ENCODE results near the gene XDH. TPM values are rescaled to one million over a fixed set of nuclear protein-coding genes. Genes with fewer than 3 reads are reported as not detected.

The XDH gene
- not detected for total RNA-seq

GRCh38 chr2:31414601-31415241 lies at the start of gene XDH:
Gene XDH (minus strand): TSS chr2:31414742. CDS start chr2:31414666, 76 bp downstream.
- no peak for DNase-seq (ENCODE audit: low spot score in 2 of 2)
- FAIRE-seq, result no peak

GRCh38 chr2:31457651-31458050 lies 43.1 kb upstream of the XDH start:
- no peak for DNase-seq (ENCODE audit: low spot score in 2 of 2)
- no peak for FAIRE-seq

GRCh38 chr2:31446848-31447247 lies 32.3 kb upstream of the XDH start:
- FAIRE-seq (no peak), DNase-seq (ENCODE audit: low spot score in 2 of 2) (no peak)

GRCh38 chr2:31442376-31442775 lies 27.8 kb upstream of the XDH start:
- no peak for FAIRE-seq
- DNase-seq (ENCODE audit: low spot score in 2 of 2), result no peak

GRCh38 chr2:31440764-31441163 lies 26.2 kb upstream of the XDH start:
- no peak for FAIRE-seq
- no peak for DNase-seq (ENCODE audit: low spot score in 2 of 2)

- FAIRE-seq, result no peak
Observed at GRCh38 chr2:31434911-31435310, 20.4 kb upstream of the XDH start.

GRCh38 chr2:31433541-31433940 lies 19.0 kb upstream of the XDH start:
- DNase-seq (ENCODE audit: low spot score in 2 of 2) (no peak), FAIRE-seq (no peak)

More at GRCh38 chr2:31434911-31435310, 20.4 kb upstream of the XDH start:
- DNase-seq (ENCODE audit: low spot score in 2 of 2), result no peak

GRCh38 chr2:31430439-31431165 lies 16.1 kb upstream of the XDH start:
- FAIRE-seq (no peak), DNase-seq (ENCODE audit: low spot score in 2 of 2) (no peak)

- FAIRE-seq (no peak), DNase-seq (ENCODE audit: low spot score in 2 of 2) (no peak)
Observed at GRCh38 chr2:31429759-31430438, 15.4 kb upstream of the XDH start.

- no peak for FAIRE-seq
- no peak for DNase-seq (ENCODE audit: low spot score in 2 of 2)
Observed at GRCh38 chr2:31429040-31429439, 14.5 kb upstream of the XDH start.

GRCh38 chr2:31428001-31428418 lies 13.5 kb upstream of the XDH start:
- FAIRE-seq (no peak), DNase-seq (ENCODE audit: low spot score in 2 of 2) (no peak)

- no peak for DNase-seq (ENCODE audit: low spot score in 2 of 2)
- no peak for FAIRE-seq
Observed at GRCh38 chr2:31426096-31426495, 11.6 kb upstream of the XDH start.

- DNase-seq (ENCODE audit: low spot score in 2 of 2) (no peak), FAIRE-seq (no peak)
Observed at GRCh38 chr2:31421634-31422033, 7.1 kb upstream of the XDH start.

GRCh38 chr2:31420936-31421335 lies 6.4 kb upstream of the XDH start:
- DNase-seq (ENCODE audit: low spot score in 2 of 2) (no peak), FAIRE-seq (no peak)

- DNase-seq (ENCODE audit: low spot score in 2 of 2), result no peak
- peak; percentile 10 for FAIRE-seq
Observed at GRCh38 chr2:31419386-31419785, 4.8 kb upstream of the XDH start.

GRCh38 chr2:31415421-31415820 lies 879 bp upstream of the XDH start:
- FAIRE-seq, result no peak

GRCh38 chr2:31413862-31414550 lies 536 bp downstream of the XDH start:
- DNase-seq (ENCODE audit: low spot score in 2 of 2) (no peak), FAIRE-seq (no peak)

More at GRCh38 chr2:31415421-31415820, 879 bp upstream of the XDH start:
- DNase-seq (ENCODE audit: low spot score in 2 of 2), result no peak

GRCh38 chr2:31413025-31413424 lies 1.5 kb downstream of the XDH start:
- FAIRE-seq (no peak), DNase-seq (ENCODE audit: low spot score in 2 of 2) (no peak)

- FAIRE-seq, result no peak
Observed at GRCh38 chr2:31411771-31412170, 2.8 kb downstream of the XDH start.

GRCh38 chr2:31406593-31407385 lies 7.8 kb downstream of the XDH start:
- no peak for DNase-seq (ENCODE audit: low spot score in 2 of 2)
- no peak for FAIRE-seq

More at GRCh38 chr2:31411771-31412170, 2.8 kb downstream of the XDH start:
- no peak for DNase-seq (ENCODE audit: low spot score in 2 of 2)
